PC-3 (cell line): ENCODE data around the gene FAM53B. TPM values are rescaled to one million over a fixed set of nuclear protein-coding genes. Genes with fewer than 3 reads are reported as not detected.

Experiments
- ATAC-seq: fragments of 200-7000 bp; cut with Tn5 transposase; 2 replicates; pipeline ENCODE4 v1.9.1; 2020; ENCODE audit warnings: mild to moderate bottlenecking, moderate library complexity
- BruUV-seq: library from RNA; stranded (reverse); fragments of 400-500 nt; replicated peaks from 2 replicates; lab custom pipeline; 2021; lab: Mats Ljungman, UMichigan
- CTCF ChIA-PET: fragments of 300-600 bp; sonication (Branson Sonifier 250); formaldehyde crosslinking; loops from one replicate; lab custom pipeline; 2022; ENCODE audit warnings: antibody characterized with exemption; lab: Charles Lee
- POLR2A ChIA-PET: fragments of 300-600 bp; sonication (Branson Sonifier 250); formaldehyde crosslinking; loops from one replicate; lab custom pipeline; 2022; ENCODE audit warnings: antibody characterized with exemption; ENCODE audit not compliant: unreplicated experiment; lab: Charles Lee
- DNase-seq: peaks from one replicate; pipeline ENCODE4 v3.0.0-alpha.2; 2015
- H2AFZ ChIP-seq: fragments of 300-600 bp; sonication (generic); 2 replicates; pipeline ENCODE4 v1.6.0; 2016; ENCODE audit warnings: antibody characterized with exemption, low read length
- H3F3A ChIP-seq: fragments of 300-600 bp; sonication (generic); one replicate; pipeline ENCODE4 v1.6.0; 2017; ENCODE audit warnings: antibody characterized with exemption, low read length, control low read depth, mild to moderate bottlenecking; ENCODE audit not compliant: unreplicated experiment
- H3K27ac ChIP-seq: fragments of 300-600 bp; sonication (generic); 2 replicates; pipeline ENCODE4 v1.5.1; 2016; ENCODE audit warnings: mild to moderate bottlenecking, low read length
- H3K27me3 ChIP-seq: fragments of 300-600 bp; sonication (generic); 2 replicates; pipeline ENCODE4 v1.6.1; 2016; ENCODE audit warnings: low read length, mixed read lengths
- H3K36me3 ChIP-seq: fragments of 300-600 bp; sonication (generic); 2 replicates; pipeline ENCODE4 v1.6.1; 2016; ENCODE audit warnings: low read depth, mixed run types, low read length, mixed read lengths
- H3K4me1 ChIP-seq: fragments of 300-600 bp; sonication (generic); 2 replicates; pipeline ENCODE4 v1.5.1; 2016; ENCODE audit warnings: low read length; ENCODE audit not compliant: insufficient read depth
- H3K4me2 ChIP-seq: fragments of 300-600 bp; sonication (generic); 2 replicates; pipeline ENCODE4 v1.6.0; 2016; ENCODE audit warnings: low read length
- H3K4me3 ChIP-seq: fragments of 300-600 bp; sonication (generic); 2 replicates; pipeline ENCODE4 v1.5.1; 2016; ENCODE audit warnings: mild to moderate bottlenecking, low read length, mixed read lengths
- H3K79me2 ChIP-seq: fragments of 300-600 bp; sonication (generic); 2 replicates; pipeline ENCODE4 v1.6.1; 2017; ENCODE audit warnings: low read length, mixed read lengths
- H3K9ac ChIP-seq: fragments of 300-600 bp; sonication (generic); 2 replicates; pipeline ENCODE4 v1.6.0; 2016; ENCODE audit warnings: mild to moderate bottlenecking, low read length
- H3K9me2 ChIP-seq: fragments of 300-600 bp; sonication (generic); replicated peaks from 2 replicates; pipeline ENCODE4 v1.6.1; 2016; ENCODE audit warnings: mixed run types, low read length, mixed read lengths
- H3K9me3 ChIP-seq: fragments of 300-600 bp; sonication (generic); 2 replicates; pipeline ENCODE4 v1.6.1; 2016; ENCODE audit warnings: low read length, mixed read lengths
- H4K20me1 ChIP-seq: fragments of 300-600 bp; sonication (generic); 2 replicates; pipeline ENCODE4 v1.6.1; 2016; ENCODE audit warnings: low read length, mixed read lengths
- EZH2 ChIP-seq: fragments of 300-600 bp; sonication (generic); IDR thresholded peaks from one replicate; pipeline ENCODE4 v1.6.1; 2017; ENCODE audit warnings: antibody characterized with exemption, mild to moderate bottlenecking, low read length; ENCODE audit not compliant: unreplicated experiment
- EZH2phosphoT487 ChIP-seq: fragments of 300-600 bp; sonication (generic); IDR thresholded peaks from 2 replicates; pipeline ENCODE4 v1.6.1; 2018; ENCODE audit warnings: mild to moderate bottlenecking, antibody characterized with exemption, low read length, borderline replicate concordance
- intact Hi-C: fragments of 100-400 bp; cut with micrococcal nuclease; formaldehyde crosslinking; loops from 2 replicates; pipeline ENCODE4 v1.9.0; 2023
- total RNA-seq: library from RNA; depleted of rRNA; stranded (reverse); fragments of >200 nt; gene quantifications from 2 replicates; pipeline ENCODE4 v1.2.3, GENCODE V29; 2014
- TF ChIP-seq, protein P1 (sequence below): fragments of 300-600 bp; sonication (generic); conservative IDR thresholded peaks from 2 replicates; pipeline ENCODE4 v1.5.1; 2017; ENCODE audit warnings: antibody characterized with exemption, low read depth, mild to moderate bottlenecking, low read length

The FAM53B gene
- total RNA-seq, 1 experiment from 2014 or later, result 19.4 TPM

DNA sequence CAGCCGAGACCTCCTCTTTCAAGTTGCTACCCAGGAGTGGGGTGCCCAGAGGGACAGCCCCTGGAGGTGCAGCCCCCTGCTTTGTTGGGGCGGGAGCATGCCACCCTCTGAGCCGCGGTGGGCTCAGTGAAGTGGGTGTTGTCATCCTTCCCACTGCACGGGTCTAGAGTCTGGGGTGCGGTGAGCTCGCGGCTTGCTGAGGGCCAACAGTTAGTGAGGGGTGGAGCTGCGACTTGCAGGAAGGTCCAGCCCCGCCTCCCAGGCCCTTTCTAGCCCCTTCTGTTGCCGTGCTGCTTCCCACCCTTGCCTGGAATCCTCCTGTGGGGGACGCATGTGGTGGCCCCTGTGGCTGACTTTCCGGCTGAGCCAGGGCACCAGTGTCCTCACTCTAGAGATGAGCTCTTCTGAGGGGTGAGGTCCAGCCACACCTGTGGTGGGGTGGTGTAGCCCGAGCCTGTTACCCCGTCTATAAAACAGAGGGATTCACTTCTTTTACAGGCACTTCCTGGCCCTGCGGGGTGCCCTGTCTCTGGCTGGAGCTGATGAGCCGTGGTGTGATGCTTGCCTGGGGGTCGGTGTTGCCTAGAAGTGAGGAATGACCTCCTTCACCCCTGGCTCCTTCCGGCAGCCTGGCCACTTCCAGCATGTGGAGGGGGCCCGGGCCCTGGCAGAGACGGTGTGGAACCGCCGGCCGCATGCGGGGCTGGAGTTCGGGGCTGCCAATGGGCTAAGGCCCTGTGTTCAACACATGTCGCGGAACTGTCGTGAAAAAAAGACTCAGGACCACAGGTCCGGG, 127.9 kb downstream of the FAM53B start:
- no peaks in the 10 kb centered on the region for H3F3A ChIP-seq
- no peak overlapping the region for H3K27ac ChIP-seq
- no peaks in the 10 kb centered on the region for H3K9me2 ChIP-seq
- intact Hi-C loops, result no loop called here
- no TSS peak for BruUV-seq
- H3K9me3 ChIP-seq, result no peaks in the 10 kb centered on the region
- TF ChIP-seq, protein P1, sequence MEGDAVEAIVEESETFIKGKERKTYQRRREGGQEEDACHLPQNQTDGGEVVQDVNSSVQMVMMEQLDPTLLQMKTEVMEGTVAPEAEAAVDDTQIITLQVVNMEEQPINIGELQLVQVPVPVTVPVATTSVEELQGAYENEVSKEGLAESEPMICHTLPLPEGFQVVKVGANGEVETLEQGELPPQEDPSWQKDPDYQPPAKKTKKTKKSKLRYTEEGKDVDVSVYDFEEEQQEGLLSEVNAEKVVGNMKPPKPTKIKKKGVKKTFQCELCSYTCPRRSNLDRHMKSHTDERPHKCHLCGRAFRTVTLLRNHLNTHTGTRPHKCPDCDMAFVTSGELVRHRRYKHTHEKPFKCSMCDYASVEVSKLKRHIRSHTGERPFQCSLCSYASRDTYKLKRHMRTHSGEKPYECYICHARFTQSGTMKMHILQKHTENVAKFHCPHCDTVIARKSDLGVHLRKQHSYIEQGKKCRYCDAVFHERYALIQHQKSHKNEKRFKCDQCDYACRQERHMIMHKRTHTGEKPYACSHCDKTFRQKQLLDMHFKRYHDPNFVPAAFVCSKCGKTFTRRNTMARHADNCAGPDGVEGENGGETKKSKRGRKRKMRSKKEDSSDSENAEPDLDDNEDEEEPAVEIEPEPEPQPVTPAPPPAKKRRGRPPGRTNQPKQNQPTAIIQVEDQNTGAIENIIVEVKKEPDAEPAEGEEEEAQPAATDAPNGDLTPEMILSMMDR, result no peak
- TF ChIP-seq EZH2, result no peak
- TF ChIP-seq EZH2phosphoT487, result no peak
- no peak overlapping the region for H3K4me2 ChIP-seq
- H3K4me1 ChIP-seq, result no peaks in the 10 kb centered on the region
- H2AFZ ChIP-seq, result no peak overlapping the region
- H4K20me1 ChIP-seq, result no peaks in the 10 kb centered on the region
- no peak overlapping the region for H3K9ac ChIP-seq
- H3K79me2 ChIP-seq, result no peaks in the 10 kb centered on the region
- H3K27me3 ChIP-seq, result no peaks in the 10 kb centered on the region
- DNase-seq, result no peak
- no peak overlapping the region for H3K4me3 ChIP-seq
- ChIA-PET CTCF (no interaction called here), POLR2A (no interaction called here)
- no peaks in the 10 kb centered on the region for H3K36me3 ChIP-seq
- no peak for ATAC-seq

DNA sequence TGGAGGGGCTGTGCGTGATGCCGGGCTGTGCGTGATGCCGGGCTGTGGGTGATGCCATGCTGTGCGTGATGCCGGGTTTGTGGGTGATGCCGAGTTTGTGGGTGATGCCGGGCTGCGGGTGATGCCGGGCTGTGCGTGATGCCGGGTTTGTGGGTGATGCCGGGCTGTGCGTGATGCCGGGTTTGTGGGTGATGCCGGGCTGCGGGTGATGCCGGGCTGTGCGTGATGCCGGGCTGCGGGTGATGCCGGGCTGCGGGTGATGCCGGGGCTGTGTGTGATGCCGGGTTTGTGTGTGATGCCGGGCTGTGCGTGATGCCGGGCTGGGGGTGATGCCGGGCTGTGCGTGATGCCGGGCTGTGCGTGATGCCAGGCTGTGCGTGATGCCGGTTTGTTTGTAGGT, 128.9 kb downstream of the FAM53B start:
- ChIA-PET CTCF (no interaction called here), POLR2A (no interaction called here)
- Histone ChIP-seq H4K20me1 (no peaks in the 10 kb centered on the region), H3K9me2 (no peaks in the 10 kb centered on the region), H3K9me3 (no peaks in the 10 kb centered on the region), H3K4me1 (no peaks in the 10 kb centered on the region), H2AFZ (no peak overlapping the region), H3F3A (no peaks in the 10 kb centered on the region), H3K27me3 (no peaks in the 10 kb centered on the region), H3K4me3 (no peak overlapping the region), H3K27ac (no peak overlapping the region), H3K36me3 (no peaks in the 10 kb centered on the region), H3K4me2 (no peak overlapping the region), H3K79me2 (no peaks in the 10 kb centered on the region), H3K9ac (no peak overlapping the region)
- no TSS peak for BruUV-seq
- intact Hi-C loops, result no loop called here
- DNase-seq (no peak), ATAC-seq (no peak)
- no peak for TF ChIP-seq EZH2
- TF ChIP-seq EZH2phosphoT487, result no peak
- TF ChIP-seq, protein P1, result no peak

DNA sequence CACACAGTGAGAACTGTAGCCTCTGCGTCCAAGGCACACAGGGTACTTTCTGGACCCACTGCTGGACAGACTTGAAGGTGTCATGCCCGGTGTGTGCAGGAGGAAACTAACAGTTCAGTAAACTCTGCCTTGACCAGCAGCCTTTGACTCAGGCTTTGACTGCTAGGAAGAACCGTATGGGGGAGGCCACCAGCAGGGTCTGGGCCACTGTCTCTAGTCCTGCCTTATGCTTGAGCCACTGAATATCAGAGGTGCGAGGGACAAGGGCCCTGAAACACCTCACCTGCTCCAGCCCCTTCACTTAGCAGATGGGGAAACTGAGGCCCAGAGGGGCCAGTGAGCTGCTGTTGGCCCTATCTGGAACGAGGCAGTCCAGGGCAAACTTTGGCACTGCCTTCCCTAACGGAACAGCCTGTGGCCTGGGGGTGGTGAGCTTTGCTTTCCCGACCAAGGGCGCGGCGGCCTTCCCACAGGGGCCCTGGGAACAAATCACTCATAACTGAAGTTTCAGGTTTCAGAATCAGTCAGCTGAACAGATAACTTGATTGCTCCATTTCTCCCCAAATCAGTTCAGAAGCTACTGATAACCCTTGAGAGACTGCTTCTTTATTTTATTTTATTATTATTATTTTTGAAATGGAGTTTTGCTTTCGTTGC, 130.0 kb downstream of the FAM53B start:
- no TSS peak for BruUV-seq
- TF ChIP-seq, protein P1, result no peak
- TF ChIP-seq EZH2phosphoT487 (no peak), EZH2 (no peak)

More for the DNA sequence above, 130.0 kb downstream of the FAM53B start:
- H4K20me1 ChIP-seq, result no peaks in the 10 kb centered on the region
- no peak overlapping the region for H2AFZ ChIP-seq
- no peak overlapping the region for H3K9ac ChIP-seq
- no peaks in the 10 kb centered on the region for H3F3A ChIP-seq
- DNase-seq (no peak), ATAC-seq (no peak)
- no peaks in the 10 kb centered on the region for H3K9me2 ChIP-seq
- ChIA-PET CTCF (no interaction called here), POLR2A (interaction anchor here (0.5 kb wide), 1 partner anchor 168 kb away, joined by 5 read pairs; no protein-coding TSS in a partner anchor)
- H3K79me2 ChIP-seq, result no peaks in the 10 kb centered on the region
- H3K4me3 ChIP-seq, result no peak overlapping the region
- no peak overlapping the region for H3K4me2 ChIP-seq
- no peaks in the 10 kb centered on the region for H3K9me3 ChIP-seq
- intact Hi-C loops, result no loop called here
- no peaks in the 10 kb centered on the region for H3K27me3 ChIP-seq
- no peaks in the 10 kb centered on the region for H3K4me1 ChIP-seq
- H3K27ac ChIP-seq, result no peak overlapping the region
- H3K36me3 ChIP-seq, result no peaks in the 10 kb centered on the region
